HepG2 (cell line): Measurements from ENCODE around the gene C12orf56. TPM values are rescaled to one million over a fixed set of nuclear protein-coding genes. Genes with fewer than 3 reads are reported as not detected.

Source experiments
- ATAC-seq: fragments of 200-7000 bp; cut with Tn5 transposase; 3 replicates; pipeline ENCODE4 v1.9.1; 2020; ENCODE audit warnings: mild to moderate bottlenecking, moderate library complexity
- BruUV-seq: library from RNA; stranded (reverse); fragments of 400-500 nt; replicated peaks from 2 replicates; lab custom pipeline; 2021; lab: Mats Ljungman, UMichigan
- CTCF ChIA-PET: fragments of 300-600 bp; formaldehyde crosslinking; extraction: SDS; loops from one replicate; lab custom pipeline; 2021; ENCODE audit warnings: low total read pairs, inconsistent platforms, low intra/inter-chr PET ratio; lab: Yijun Ruan, JAX
- POLR2A ChIA-PET: fragments of 350-600 bp; sonication (Branson Sonifier 250); formaldehyde crosslinking; loops from one replicate; lab custom pipeline; 2020; ENCODE audit warnings: antibody characterized with exemption, inconsistent platforms; lab: Yijun Ruan, JAX
- DNase-seq: peaks from one replicate; pipeline ENCODE4 v3.0.0-alpha.2; 2015; ENCODE audit warnings: low spot score
- FAIRE-seq: peaks from 3 replicates; lab custom pipeline; 2011; peaks lifted over from hg19 to GRCh38; lab: Jason Lieb, UNC
- H2AFZ ChIP-seq: one replicate; pipeline ENCODE4 v1.6.1; 2011; ENCODE audit warnings: low read length, inconsistent platforms
- H3K27ac ChIP-seq: fragments of 300-600 bp; 3 replicates; pipeline ENCODE4 v1.8.0; 2011; ENCODE audit warnings: mixed run types, mild to moderate bottlenecking, mixed read lengths, low read length, inconsistent platforms; ENCODE audit not compliant: insufficient read depth; ENCODE audit errors: extremely low read length
- H3K27me3 ChIP-seq, 2 experiments: fragments of 200-600 bp in 1 of 2; 2 replicates in 1 of 2; 3 replicates in 1 of 2; pipeline versions ENCODE4 v1.6.0 to v1.8.0; 2011; ENCODE audit warnings: low read length in 2 of 2, mild to moderate bottlenecking in 2 of 2, moderate library complexity in 2 of 2, inconsistent platforms in 1 of 2; ENCODE audit not compliant: insufficient read depth in 2 of 2, control insufficient read depth in 1 of 2
- H3K36me3 ChIP-seq, 2 experiments: fragments of 200-600 bp in 1 of 2; replicated peaks in 1 of 2; 2 replicates in 1 of 2; 3 replicates in 1 of 2; pipeline versions ENCODE4 v1.5.1 to v1.8.0; 2011; ENCODE audit warnings: low read length in 2 of 2, inconsistent platforms in 1 of 2; ENCODE audit not compliant: insufficient read depth in 2 of 2, control insufficient read depth in 1 of 2
- H3K4me1 ChIP-seq: 2 replicates; pipeline ENCODE4 v1.5.1; 2012; ENCODE audit warnings: low read length, inconsistent platforms; ENCODE audit not compliant: insufficient read depth
- H3K4me2 ChIP-seq: 2 replicates; pipeline ENCODE4 v1.6.0; 2011; ENCODE audit warnings: low read depth, low read length, inconsistent platforms
- H3K4me3 ChIP-seq, 3 experiments: fragments of 200-600 bp in 1 of 3; sonication (generic), shearing (Covaris generic) in 1 of 3; replicated peaks in 1 of 3; 2 replicates each; pipeline ENCODE4 v1.5.1; 2011 to 2016; ENCODE audit warnings: low read length in 3 of 3, inconsistent platforms in 2 of 3, low read depth in 2 of 3, mild to moderate bottlenecking in 2 of 3, control low read depth in 1 of 3, mixed read lengths in 1 of 3; ENCODE audit not compliant: insufficient read depth in 1 of 3
- H3K79me2 ChIP-seq: one replicate; pipeline ENCODE4 v1.6.1; 2011; ENCODE audit warnings: low read length, inconsistent platforms; ENCODE audit not compliant: insufficient read depth
- H3K9ac ChIP-seq: 2 replicates; pipeline ENCODE4 v1.6.0; 2011; ENCODE audit warnings: mild to moderate bottlenecking, low read depth, low read length, inconsistent platforms; ENCODE audit not compliant: insufficient read depth
- H3K9me3 ChIP-seq: 2 replicates; pipeline ENCODE4 v1.5.1; 2012; ENCODE audit warnings: mild to moderate bottlenecking, low read length
- H4K20me1 ChIP-seq: 2 replicates; pipeline ENCODE4 v1.6.0; 2011; ENCODE audit warnings: inconsistent platforms, mild to moderate bottlenecking, low read length, moderate library complexity; ENCODE audit not compliant: insufficient read depth
- EZH2 ChIP-seq: conservative IDR thresholded peaks from 2 replicates; pipeline ENCODE4 v1.6.1; 2012; ENCODE audit warnings: mild to moderate bottlenecking, low read depth, low read length, moderate library complexity
- HOXA5 ChIP-seq: sonication (generic); formaldehyde crosslinking; IDR thresholded peaks from 2 replicates; pipeline ENCODE4 v1.4.0; 2020; ENCODE audit warnings: missing genetic modification reagents
- NFIB ChIP-seq: sonication (generic); formaldehyde crosslinking; IDR thresholded peaks from 2 replicates; pipeline ENCODE4 v1.9.0; 2021; ENCODE audit warnings: missing genetic modification reagents, mild to moderate bottlenecking, borderline replicate concordance
- NFIC ChIP-seq: IDR thresholded peaks from 2 replicates; pipeline ENCODE4 v1.6.1; 2012; ENCODE audit warnings: mild to moderate bottlenecking, low read length, inconsistent platforms
- SOX13 ChIP-seq, 3 experiments: fragments of 450-650 bp in 1 of 3; sonication (generic) in 1 of 3; formaldehyde crosslinking in 1 of 3; IDR thresholded peaks in 2 of 3; conservative IDR thresholded peaks in 1 of 3; 2 replicates each; pipeline versions ENCODE4 v1.5.0 to v1.6.1; 2016 to 2020; ENCODE audit warnings: antibody characterized with exemption in 1 of 3, mild to moderate bottlenecking in 1 of 3, missing compliant biosample characterization in 1 of 3, missing genetic modification reagents in 1 of 3, moderate library complexity in 1 of 3
- U2AF1 ChIP-seq: fragments of 200-400 bp; formaldehyde crosslinking; optimal IDR thresholded peaks from 2 replicates; pipeline ENCODE3; 2017; ENCODE audit warnings: mild to moderate bottlenecking, low read depth, low read length
- ZNF704 ChIP-seq: sonication (generic); formaldehyde crosslinking; IDR thresholded peaks from 2 replicates; pipeline ENCODE4 v1.8.1; 2023; ENCODE audit warnings: mild to moderate bottlenecking, inconsistent platforms, moderate library complexity, missing genetic modification reagents, borderline replicate concordance
- ZSCAN25 ChIP-seq: sonication (generic); formaldehyde crosslinking; IDR thresholded peaks from 2 replicates; pipeline ENCODE4 v1.8.0; 2022; ENCODE audit warnings: mild to moderate bottlenecking, missing genetic modification reagents
- WGBS: methylation state at CpG from one replicate; pipeline ENCODE4 v1.1.6; 2017; ENCODE audit warnings: low lambda C conversion rate; 5-methylcytosine and 5-hydroxymethylcytosine counted together
- in situ Hi-C: cut with HindIII; loops from 2 replicates; pipeline ENCODE4 v1.10.0; 2017; ENCODE audit warnings: low pct_unique_long_range_greater_than_20kb; ENCODE audit not compliant: extremely low pct_ligation_motif_present
- intact Hi-C: fragments of 100-400 bp; cut with micrococcal nuclease; formaldehyde crosslinking; loops from one replicate; pipeline ENCODE4 v1.10.0; 2022; ENCODE audit not compliant: unreplicated experiment
- polyA plus RNA-seq, 8 experiments: library from polyadenylated mRNA; depleted of rRNA in 3 of 8; stranded (reverse) in 7 of 8; unstranded in 1 of 8; fragments of >200 nt; fragmentation: Illumina TruSeq in 4 of 8; extraction: Trizol in 4 of 8; gene quantifications; 2 replicates each; pipeline versions ENCODE4 v1.2.1 to v1.2.3, GENCODE V29; 2011 to 2016; ENCODE audit warnings: low read depth in 4 of 8, missing spikeins in 1 of 8, mixed read lengths in 1 of 8; ENCODE audit not compliant: insufficient read depth in 1 of 8
- total RNA-seq, 5 experiments: library from RNA; depleted of rRNA; stranded (reverse); fragments of >200 nt; fragmentation: Illumina TruSeq; extraction: Trizol; gene quantifications; 2 replicates each; pipeline ENCODE4 v1.2.3, GENCODE V29; 2016; ENCODE audit warnings: low read depth in 1 of 5
- TF ChIP-seq, protein P1 (sequence below): sonication (generic); formaldehyde crosslinking; IDR thresholded peaks from 2 replicates; pipeline ENCODE4 v1.4.0; 2020; ENCODE audit warnings: missing genetic modification reagents, borderline replicate concordance

The C12orf56 gene
- total and polyA plus RNA-seq, 2 of the 13 experiments (the other 11 are each of a cell fraction or from before 2014, with no cell fraction given): 0.07 TPM; not detected in 1

DNA sequence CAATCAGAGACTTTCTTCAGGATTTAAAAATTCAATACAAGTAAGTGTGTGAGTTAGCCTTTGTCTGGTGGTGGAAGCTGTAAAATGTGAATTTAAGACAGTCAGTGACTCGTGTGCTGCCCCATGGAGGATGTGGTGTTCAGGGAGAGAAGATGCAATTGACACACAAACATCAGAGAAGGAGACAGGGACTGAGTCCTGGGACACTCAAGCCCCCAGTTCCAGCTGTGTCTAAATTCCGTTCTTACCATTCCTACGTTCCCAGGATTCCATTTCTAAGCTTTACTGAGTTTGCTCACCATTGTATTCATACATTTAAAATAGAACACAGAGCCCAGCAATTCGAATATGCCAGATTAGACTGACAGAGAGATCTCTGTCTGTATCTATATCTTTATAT lies 67.6 kb downstream of the C12orf56 start:
- 21% methylated on average over 4 of the region's 4 CpGs for WGBS
- Histone ChIP-seq H3K9me3 (no peaks in the 10 kb centered on the region), H3K79me2 (no peaks in the 10 kb centered on the region), H2AFZ (no peak overlapping the region), H3K4me2 (no peak overlapping the region), H3K4me3 (no peak overlapping the region), H3K27me3 (0 out of 5 replicates have a peak, but pooled peaks cover 0 to 5% of the 10 kb centered on the region in 2 experiments), H3K9ac (no peak overlapping the region), H3K4me1 (peaks cover 14% of the 10 kb centered on the region; the same call in 1 of the 2 replicates), H3K36me3 (no peaks in the 10 kb centered on the region), H3K27ac (no peak overlapping the region), H4K20me1 (no peaks in the 10 kb centered on the region)
- no peak for TF ChIP-seq ZSCAN25 (CRISPR knock-in tag)
- FAIRE-seq: no peak
- DNase-seq: no peak
- ChIA-PET POLR2A (no interaction called here), CTCF (no interaction called here)
- intact Hi-C loops: no loop called here
- ATAC-seq: no peak
- BruUV-seq: no TSS peak
- in situ Hi-C loops: no loop called here

DNA sequence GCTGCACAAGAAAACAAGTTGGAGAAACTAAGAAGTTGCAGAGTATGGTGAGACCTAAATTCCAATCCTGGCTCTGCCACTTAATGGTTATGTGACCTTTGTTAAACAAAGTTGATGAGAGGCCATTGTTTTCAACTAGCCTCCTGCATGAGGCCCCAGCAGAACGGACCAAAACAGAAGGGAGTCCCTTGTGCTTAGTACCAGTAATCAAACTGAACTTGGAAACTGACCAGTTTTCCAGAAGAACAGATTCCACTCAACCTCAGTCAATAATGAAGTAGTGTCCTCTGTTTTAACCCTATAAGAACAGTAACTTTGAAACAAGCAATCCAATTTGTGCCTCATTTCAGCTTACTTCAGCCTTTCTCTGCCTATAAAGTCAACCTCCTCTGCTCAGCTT lies 69.9 kb downstream of the C12orf56 start:
- in situ Hi-C loops: no loop called here
- FAIRE-seq (no peak), DNase-seq (no peak), ATAC-seq (no peak)
- BruUV-seq: no TSS peak
- H3K4me2 ChIP-seq: no peak overlapping the region
- H3K4me3 ChIP-seq: no peak overlapping the region
- CTCF ChIA-PET: no interaction called here
- WGBS: 0% methylated on average over 1 of the region's 1 CpG
- no peaks in the 10 kb centered on the region for H3K79me2 ChIP-seq
- TF ChIP-seq ZNF704 (CRISPR knock-in tag) (no peak), U2AF1 (no peak), SOX13 (IDR thresholded peaks at IDR 0.05) (no peak), SOX13 (CRISPR knock-in tag; conservative IDR thresholded peaks at IDR 0.05 in 1 of 2, IDR thresholded peaks at IDR 0.05 in 1 of 2) (0 out of 4 replicates have a peak, but pooled peaks of 1 of the 2 experiments have one; percentile 22), EZH2 (no peak), NFIC (no peak), NFIB (CRISPR knock-in tag) (no peak), HOXA5 (CRISPR knock-in tag) (no peak)
- TF ChIP-seq, protein P1, sequence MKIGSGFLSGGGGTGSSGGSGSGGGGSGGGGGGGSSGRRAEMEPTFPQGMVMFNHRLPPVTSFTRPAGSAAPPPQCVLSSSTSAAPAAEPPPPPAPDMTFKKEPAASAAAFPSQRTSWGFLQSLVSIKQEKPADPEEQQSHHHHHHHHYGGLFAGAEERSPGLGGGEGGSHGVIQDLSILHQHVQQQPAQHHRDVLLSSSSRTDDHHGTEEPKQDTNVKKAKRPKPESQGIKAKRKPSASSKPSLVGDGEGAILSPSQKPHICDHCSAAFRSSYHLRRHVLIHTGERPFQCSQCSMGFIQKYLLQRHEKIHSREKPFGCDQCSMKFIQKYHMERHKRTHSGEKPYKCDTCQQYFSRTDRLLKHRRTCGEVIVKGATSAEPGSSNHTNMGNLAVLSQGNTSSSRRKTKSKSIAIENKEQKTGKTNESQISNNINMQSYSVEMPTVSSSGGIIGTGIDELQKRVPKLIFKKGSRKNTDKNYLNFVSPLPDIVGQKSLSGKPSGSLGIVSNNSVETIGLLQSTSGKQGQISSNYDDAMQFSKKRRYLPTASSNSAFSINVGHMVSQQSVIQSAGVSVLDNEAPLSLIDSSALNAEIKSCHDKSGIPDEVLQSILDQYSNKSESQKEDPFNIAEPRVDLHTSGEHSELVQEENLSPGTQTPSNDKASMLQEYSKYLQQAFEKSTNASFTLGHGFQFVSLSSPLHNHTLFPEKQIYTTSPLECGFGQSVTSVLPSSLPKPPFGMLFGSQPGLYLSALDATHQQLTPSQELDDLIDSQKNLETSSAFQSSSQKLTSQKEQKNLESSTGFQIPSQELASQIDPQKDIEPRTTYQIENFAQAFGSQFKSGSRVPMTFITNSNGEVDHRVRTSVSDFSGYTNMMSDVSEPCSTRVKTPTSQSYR (CRISPR knock-in tag): no peak
- intact Hi-C loops: no loop called here
- H3K4me1 ChIP-seq: peaks cover 14% of the 10 kb centered on the region; the same call in 1 of the 2 replicates
- H3K9ac ChIP-seq: no peak overlapping the region
- H3K27ac ChIP-seq: no peak overlapping the region
- H2AFZ ChIP-seq: no peak overlapping the region
- no peaks in the 10 kb centered on the region for H3K9me3 ChIP-seq
- POLR2A ChIA-PET: no interaction called here
- no peaks in the 10 kb centered on the region for H3K36me3 ChIP-seq
- H3K27me3 ChIP-seq: 0 out of 5 replicates have a peak, but pooled peaks cover 0 to 5% of the 10 kb centered on the region in 2 experiments
- H4K20me1 ChIP-seq: no peaks in the 10 kb centered on the region
